Measurements from ENCODE around the gene ACAA2. TPM values are rescaled to one million over a fixed set of nuclear protein-coding genes. Genes with fewer than 3 reads are reported as not detected.
A peak's percentile ranks its signal among the peaks of the same experiment; 100 is the strongest.

The ACAA2 gene
- total and polyA plus RNA-seq, 2 of the 8 experiments (the other 6 are each of a cell fraction or from before 2014, with no cell fraction given) = 63.4 to 151 TPM

DNA sequence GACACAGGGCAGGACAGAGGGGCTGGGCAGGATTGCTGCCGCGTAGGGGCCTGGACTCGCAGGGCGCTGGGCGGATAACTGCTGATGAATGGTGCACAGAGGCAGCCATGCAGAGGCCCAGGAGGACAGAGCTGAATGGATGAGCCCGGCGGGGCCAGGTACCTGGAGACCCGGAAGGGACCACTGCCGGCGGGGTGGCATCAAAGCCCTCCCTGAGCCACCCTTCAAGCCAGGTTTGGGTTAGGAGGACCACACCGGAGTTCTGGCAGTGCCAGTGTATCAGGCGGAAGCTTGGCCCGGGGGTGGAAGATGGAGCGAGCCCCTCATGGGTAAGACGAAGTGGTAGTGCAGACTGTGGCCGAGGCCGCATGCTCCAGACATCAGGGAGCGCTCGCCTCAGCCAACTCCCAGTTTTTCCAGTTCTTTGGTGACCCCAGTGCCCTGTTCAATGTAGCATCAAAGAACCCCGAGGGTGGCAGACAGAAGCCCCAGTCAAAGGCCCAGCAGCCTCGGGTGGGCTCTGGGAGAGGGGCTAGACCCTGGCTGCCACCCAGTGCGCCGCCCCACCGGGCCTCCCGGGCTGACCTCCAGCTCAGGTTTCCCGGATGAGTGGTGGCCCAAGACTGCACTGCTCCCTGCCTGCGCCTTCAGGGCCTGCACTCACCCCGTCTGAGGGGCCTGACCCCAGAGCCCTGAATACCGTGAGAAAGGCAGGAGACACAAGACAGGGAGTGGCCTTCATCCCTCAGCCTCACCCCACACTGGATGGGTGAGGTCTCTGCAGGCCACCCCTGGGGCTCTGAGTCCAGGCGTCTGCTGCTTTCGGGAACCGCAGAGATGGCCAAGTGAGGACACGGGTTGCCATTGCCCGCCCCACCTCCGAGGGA, 50.9 kb downstream of the ACAA2 start:
- Histone ChIP-seq H3K36me3 (ENCODE audit: control insufficient read depth in 2 of 4, insufficient read depth in 4 of 4, low read length in 3 of 4) (no peaks in the 10 kb centered on the region), H4K91ac (replicated peaks; ENCODE audit: insufficient read length, low read length) (no peak overlapping the region), H3K27me3 (replicated peaks in 1 of 4; ENCODE audit: control insufficient read depth in 3 of 4, extremely low read depth in 1 of 4, insufficient read depth in 3 of 4, low read length in 3 of 4) (no peaks in the 10 kb centered on the region), H3K14ac (ENCODE audit: insufficient read length) (no peak overlapping the region), H3K79me1 (ENCODE audit: low read depth, low read length) (no peaks in the 10 kb centered on the region), H3K23me2 (ENCODE audit: low read depth, low read length) (peaks cover 2% of the 10 kb centered on the region; the same call in 1 of the 2 replicates), H2BK5ac (ENCODE audit: low read depth, low read length) (no peak overlapping the region), H4K20me1 (replicated peaks in 1 of 2; ENCODE audit: control insufficient read depth in 1 of 2, insufficient read depth in 2 of 2, low read length in 2 of 2) (no peaks in the 10 kb centered on the region), H3K56ac (replicated peaks; ENCODE audit: insufficient read length, low read depth, low read length) (no peak overlapping the region), H2BK12ac (ENCODE audit: low read depth, low read length) (0 out of 2 replicates have a peak overlapping the region, but pooled peaks have one; percentile 9), H2AK5ac (ENCODE audit: low read depth, low read length) (no peak overlapping the region), H2BK15ac (ENCODE audit: low read length) (peak overlapping the region; percentile 16; the same call in 1 of the 2 replicates), H2BK120ac (replicated peaks; ENCODE audit: low read depth, low read length) (no peak overlapping the region), H3K4me3 (ENCODE audit: extremely low read depth in 1 of 4, insufficient read depth in 2 of 4, low read depth in 3 of 4, low read length in 4 of 4) (no peak overlapping the region), H2AFZ (ENCODE audit: low read length) (no peak overlapping the region), H3K9me3 (ENCODE audit: insufficient read depth in 2 of 2, low read depth in 1 of 2, low read length in 1 of 2) (no peaks in the 10 kb centered on the region), H3K23ac (ENCODE audit: insufficient read length) (no peak overlapping the region), H4K5ac (ENCODE audit: insufficient read length, low read depth, low read length) (no peak overlapping the region), H3K18ac (ENCODE audit: extremely low read depth, low read length) (no peak overlapping the region), H3K4me2 (ENCODE audit: insufficient read depth in 1 of 2, low read depth in 2 of 2, low read length in 2 of 2) (no peak overlapping the region), H3K79me2 (ENCODE audit: control insufficient read depth in 1 of 2, insufficient read depth in 2 of 2, low read length in 2 of 2) (no peaks in the 10 kb centered on the region), H4K8ac (ENCODE audit: extremely low read depth, insufficient read depth, low read length) (peak overlapping the region; percentile 1; the same call in 1 of the 2 replicates), H3K4me1 (replicated peaks in 1 of 4; ENCODE audit: control insufficient read depth in 3 of 4, insufficient read depth in 4 of 4, low read length in 3 of 4) (peaks cover 0 to 14% (median 2%) of the 10 kb centered on the region in 4 experiments; a peak in 5 of 7 replicates), H3K9ac (replicated peaks in 1 of 4; ENCODE audit: extremely low read depth in 1 of 4, low read depth in 3 of 4, low read length in 3 of 4) (no peak overlapping the region), H2BK20ac (ENCODE audit: low read length) (peak overlapping the region; percentile 61; the same call in 1 of the 2 replicates), H3K27ac (ENCODE audit: low read depth, low read length) (no peak overlapping the region), H3K4ac (replicated peaks; ENCODE audit: insufficient read length, low read depth, low read length) (no peak overlapping the region)
- CTCF ChIA-PET (ENCODE audit: partially characterized antibody) = interaction anchor here (0.7 to 3.2 kb wide), 8 partner anchors 16 to 252 kb away, joined by 3 to 19 read pairs (median 3); partner anchors contain the start of gene LIPG
- peak; percentile 46 to 60 for TF ChIP-seq RAD21 (IDR thresholded peaks at IDR 0.05 in 1 of 2, conservative IDR thresholded peaks at IDR 0.05 in 1 of 2; ENCODE audit: low read depth in 2 of 2, low read length in 2 of 2)
- peak in 2 of 3 experiments; percentile 38 to 40; a peak in 3 of 4 replicates for TF ChIP-seq CTCF (IDR thresholded peaks at IDR 0.05; ENCODE audit: control extremely low read depth in 1 of 3, insufficient read depth in 1 of 3, low read depth in 1 of 3, low read length in 3 of 3)
- TF ChIP-seq RFX5 (IDR thresholded peaks at IDR 0.05; ENCODE audit: borderline replicate concordance, low read depth, low read length) = no peak
- no peak for DNase-seq (ENCODE audit: low read depth in 1 of 2, low spot score in 2 of 2)
- 91% methylated on average over 33 of the region's 35 CpGs; no CpG with 5 or more reads in 1 of the 2 experiments for WGBS, 2 experiments (ENCODE audit: extremely low coverage in 1 of 2, insufficient coverage in 1 of 2, insufficient read length in 1 of 2, insufficient replicate concordance in 2 of 2, low coverage in 1 of 2, low lambda C conversion rate in 2 of 2, missing lambda C conversion rate in 1 of 2)
- FAIRE-seq = no peak
- POLR2A ChIA-PET (ENCODE audit: partially characterized antibody) = interaction anchor here (1.2 to 1.3 kb wide), 2 partner anchors 15 to 51 kb away, joined by 3 read pairs; no protein-coding TSS in a partner anchor
